H1 (cell line): Measurements from ENCODE around the gene SLC2A11. TPM values are rescaled to one million over a fixed set of nuclear protein-coding genes. Genes with fewer than 3 reads are reported as not detected.

Experiments
- CTCF ChIA-PET: fragments of 300-600 bp; sonication (Branson Sonifier 250); formaldehyde crosslinking; loops from one replicate; lab custom pipeline; 2021; ENCODE audit not compliant: partially characterized antibody; lab: Charles Lee
- POLR2A ChIA-PET: fragments of 300-600 bp; sonication (Branson Sonifier 250); formaldehyde crosslinking; loops from one replicate; lab custom pipeline; 2021; ENCODE audit warnings: inconsistent platforms; ENCODE audit not compliant: partially characterized antibody; lab: Charles Lee
- DNase-seq, 2 experiments: peaks; one replicate each; pipeline versions ENCODE4 v3.0.0 to v3.0.0-alpha.2; 2010 to 2022; ENCODE audit warnings: low spot score in 2 of 2, low read depth in 1 of 2, mixed read lengths in 1 of 2
- FAIRE-seq: peaks from 2 replicates; lab custom pipeline; 2011; peaks lifted over from hg19 to GRCh38; lab: Jason Lieb, UNC
- H2AFZ ChIP-seq: 2 replicates; pipeline ENCODE4 v1.8.1; 2012; ENCODE audit warnings: low read length, inconsistent platforms
- H2AK5ac ChIP-seq: 2 replicates; pipeline ENCODE4 v1.6.1; 2013; ENCODE audit warnings: low read depth, low read length
- H2BK120ac ChIP-seq: replicated peaks from 2 replicates; pipeline ENCODE3; 2013; ENCODE audit warnings: low read depth, low read length, inconsistent platforms
- H2BK12ac ChIP-seq: 2 replicates; pipeline ENCODE4 v1.6.1; 2013; ENCODE audit warnings: low read depth, low read length
- H2BK15ac ChIP-seq: 2 replicates; pipeline ENCODE4 v1.6.1; 2013; ENCODE audit warnings: low read length
- H2BK20ac ChIP-seq: 2 replicates; pipeline ENCODE4 v1.6.1; 2013; ENCODE audit warnings: low read length
- H2BK5ac ChIP-seq: 2 replicates; pipeline ENCODE4 v1.6.1; 2013; ENCODE audit warnings: low read depth, low read length
- H3K14ac ChIP-seq: 2 replicates; pipeline ENCODE4 v1.6.1; 2013; ENCODE audit warnings: inconsistent platforms; ENCODE audit not compliant: insufficient read length
- H3K18ac ChIP-seq: 2 replicates; pipeline ENCODE4 v1.6.1; 2013; ENCODE audit warnings: low read length; ENCODE audit errors: extremely low read depth
- H3K23ac ChIP-seq: 2 replicates; pipeline ENCODE4 v1.6.1; 2013; ENCODE audit warnings: inconsistent platforms; ENCODE audit not compliant: insufficient read length
- H3K23me2 ChIP-seq: 2 replicates; pipeline ENCODE4 v1.6.1; 2013; ENCODE audit warnings: low read depth, low read length
- H3K27ac ChIP-seq: 2 replicates; pipeline ENCODE4 v1.6.1; 2011; ENCODE audit warnings: low read depth, low read length, inconsistent platforms
- H3K27me3 ChIP-seq, 4 experiments: replicated peaks in 1 of 4; 1 replicate in 1 of 4; 2 replicates in 3 of 4; pipeline versions ENCODE4 v1.6.1 to v1.8.1; 2011 to 2013; ENCODE audit warnings: low read length in 3 of 4, mild to moderate bottlenecking in 3 of 4, inconsistent platforms in 2 of 4, mixed read lengths in 2 of 4, moderate library complexity in 1 of 4; ENCODE audit not compliant: control insufficient read depth in 3 of 4, insufficient read depth in 3 of 4; ENCODE audit errors: extremely low read depth in 1 of 4
- H3K36me3 ChIP-seq, 4 experiments: 2 replicates each; pipeline versions ENCODE4 v1.6.1 to v1.8.1; 2011 to 2013; ENCODE audit warnings: mild to moderate bottlenecking in 4 of 4, low read length in 3 of 4, moderate library complexity in 2 of 4, control low read depth in 1 of 4, inconsistent platforms in 1 of 4; ENCODE audit not compliant: insufficient read depth in 4 of 4, control insufficient read depth in 2 of 4
- H3K4ac ChIP-seq: replicated peaks from 2 replicates; pipeline ENCODE3; 2013; ENCODE audit warnings: low read length, low read depth, mixed read lengths, inconsistent platforms; ENCODE audit not compliant: insufficient read length
- H3K4me1 ChIP-seq, 4 experiments: replicated peaks in 1 of 4; 1 replicate in 1 of 4; 2 replicates in 3 of 4; pipeline versions ENCODE4 v1.6.1 to v1.8.1; 2011 to 2013; ENCODE audit warnings: low read length in 3 of 4, inconsistent platforms in 2 of 4, mixed read lengths in 1 of 4; ENCODE audit not compliant: insufficient read depth in 4 of 4, control insufficient read depth in 3 of 4
- H3K4me2 ChIP-seq, 2 experiments: 2 replicates each; pipeline versions ENCODE4 v1.6.1 to v1.8.1; 2011 to 2013; ENCODE audit warnings: low read depth in 2 of 2, low read length in 2 of 2, control low read depth in 1 of 2, inconsistent platforms in 1 of 2, mild to moderate bottlenecking in 1 of 2; ENCODE audit not compliant: insufficient read depth in 1 of 2
- H3K4me3 ChIP-seq, 4 experiments: fragments of 200-600, 300-600 bp in 1 of 4; sonication (generic), shearing (Covaris generic), sonication (Bioruptor Twin) in 1 of 4; 2 replicates each; pipeline versions ENCODE4 v1.5.1 to v1.8.1; 2011 to 2016; ENCODE audit warnings: low read length in 4 of 4, low read depth in 3 of 4, control low read depth in 2 of 4, inconsistent platforms in 2 of 4, mild to moderate bottlenecking in 2 of 4, mixed read lengths in 1 of 4, moderate library complexity in 1 of 4; ENCODE audit not compliant: insufficient read depth in 2 of 4; ENCODE audit errors: extremely low read depth in 1 of 4
- H3K56ac ChIP-seq: replicated peaks from 2 replicates; pipeline ENCODE3; 2013; ENCODE audit warnings: low read depth, mild to moderate bottlenecking, mixed read lengths, low read length, inconsistent platforms; ENCODE audit not compliant: insufficient read length
- H3K79me1 ChIP-seq: 2 replicates; pipeline ENCODE4 v1.6.1; 2013; ENCODE audit warnings: low read depth, low read length, control low read depth
- H3K79me2 ChIP-seq, 2 experiments: 2 replicates each; pipeline versions ENCODE4 v1.6.1 to v1.8.1; 2012 to 2013; ENCODE audit warnings: low read length in 2 of 2, mild to moderate bottlenecking in 2 of 2, inconsistent platforms in 1 of 2; ENCODE audit not compliant: insufficient read depth in 2 of 2, control insufficient read depth in 1 of 2
- H3K9ac ChIP-seq, 4 experiments: replicated peaks in 1 of 4; 1 replicate in 1 of 4; 2 replicates in 3 of 4; pipeline versions ENCODE4 v1.6.1 to v1.8.1; 2011 to 2013; ENCODE audit warnings: low read depth in 3 of 4, low read length in 3 of 4, control low read depth in 2 of 4, mild to moderate bottlenecking in 2 of 4, moderate library complexity in 2 of 4, inconsistent platforms in 1 of 4; ENCODE audit errors: extremely low read depth in 1 of 4
- H3K9me3 ChIP-seq, 2 experiments: 2 replicates each; pipeline versions ENCODE4 v1.6.1 to v1.8.1; 2012 to 2013; ENCODE audit warnings: mild to moderate bottlenecking in 2 of 2, moderate library complexity in 2 of 2, control low read depth in 1 of 2, inconsistent platforms in 1 of 2, low read depth in 1 of 2, low read length in 1 of 2, mixed read lengths in 1 of 2; ENCODE audit not compliant: insufficient read depth in 2 of 2
- H4K20me1 ChIP-seq, 2 experiments: replicated peaks in 1 of 2; 2 replicates each; pipeline versions ENCODE3 to v1.8.1; 2011 to 2013; ENCODE audit warnings: inconsistent platforms in 2 of 2, low read length in 2 of 2, mild to moderate bottlenecking in 1 of 2; ENCODE audit not compliant: insufficient read depth in 2 of 2, control insufficient read depth in 1 of 2
- H4K5ac ChIP-seq: 2 replicates; pipeline ENCODE4 v1.6.1; 2013; ENCODE audit warnings: low read length, low read depth, mixed read lengths, inconsistent platforms; ENCODE audit not compliant: insufficient read length
- H4K8ac ChIP-seq: 2 replicates; pipeline ENCODE4 v1.8.0; 2013; ENCODE audit warnings: mild to moderate bottlenecking, moderate library complexity, low read length, inconsistent platforms; ENCODE audit not compliant: insufficient read depth; ENCODE audit errors: extremely low read depth
- H4K91ac ChIP-seq: replicated peaks from 2 replicates; pipeline ENCODE3; 2013; ENCODE audit warnings: low read length, mixed read lengths, inconsistent platforms; ENCODE audit not compliant: insufficient read length
- BCL11A ChIP-seq, 2 experiments: IDR thresholded peaks; one replicate each; pipeline ENCODE4 v1.6.1; 2011; ENCODE audit warnings: low read depth in 2 of 2, low read length in 2 of 2, mild to moderate bottlenecking in 2 of 2
- CBX8 ChIP-seq: fragments of 300-800, 300-1000 bp; sonication (generic); IDR thresholded peaks from 2 replicates; pipeline ENCODE4 v1.7.1; 2016; ENCODE audit warnings: low read depth, low read length, borderline replicate concordance
- NANOG ChIP-seq: IDR thresholded peaks from 2 replicates; pipeline ENCODE4 v1.6.1; 2011; ENCODE audit warnings: low read length, low read depth, mild to moderate bottlenecking, inconsistent platforms; ENCODE audit not compliant: insufficient read depth, poor library complexity, severe bottlenecking
- POLR2A ChIP-seq, 2 experiments: IDR thresholded peaks; 1 replicate in 1 of 2; 2 replicates in 1 of 2; pipeline ENCODE4 v1.6.1; 2011; ENCODE audit warnings: low read depth in 2 of 2, low read length in 2 of 2, mild to moderate bottlenecking in 2 of 2; ENCODE audit errors: control extremely low read depth in 1 of 2
- SIN3A ChIP-seq, 2 experiments: IDR thresholded peaks in 1 of 2; conservative IDR thresholded peaks in 1 of 2; 2 replicates each; pipeline ENCODE4 v1.6.1; 2011 to 2012; ENCODE audit warnings: low read length in 2 of 2, improper control_type of control experiment in 1 of 2, low read depth in 1 of 2, mild to moderate bottlenecking in 1 of 2
- WGBS, 2 experiments: shearing (Covaris generic) in 1 of 2; methylation state at CpG; one replicate each; pipeline versions ENCODE4 v1.1.6 to v1.1.7; 2013 to 2015; ENCODE audit warnings: low lambda C conversion rate in 2 of 2, mixed read lengths in 2 of 2, inconsistent platforms in 1 of 2, low coverage in 1 of 2, missing lambda C conversion rate in 1 of 2; ENCODE audit not compliant: insufficient replicate concordance in 2 of 2, insufficient coverage in 1 of 2, insufficient read length in 1 of 2; ENCODE audit errors: extremely low coverage in 1 of 2, missing lambda C conversion rate in 1 of 2; 5-methylcytosine and 5-hydroxymethylcytosine counted together
- polyA plus RNA-seq, 7 experiments: library from polyadenylated mRNA; depleted of rRNA in 3 of 7; stranded (reverse) in 5 of 7; unstranded in 2 of 7; fragments of >200 nt in 5 of 7; fragments of 200-250 nt in 2 of 7; gene quantifications; 1 replicate in 5 of 7; 2 replicates in 1 of 7; 4 replicates in 1 of 7; pipeline versions ENCODE4 v1.2.1 to v1.2.3, GENCODE V29; 2011 to 2013; ENCODE audit warnings: missing spikeins in 2 of 7, mixed read lengths in 2 of 7
- total RNA-seq: library from RNA; stranded (reverse); fragmentation: NEBNext Ultra II Directional; extraction: Animal tissue kit (Norgen Biotek cat#: 25700); gene quantifications from 2 replicates; pipeline ENCODE4 v1.2.1, GENCODE V29; 2021
- TF ChIP-seq, protein P1 (sequence below): IDR thresholded peaks from 2 replicates; pipeline ENCODE4 v1.6.1; 2012; ENCODE audit warnings: low read length, inconsistent platforms
- TF ChIP-seq, protein P2 (sequence below): IDR thresholded peaks from 2 replicates; pipeline ENCODE4 v1.6.1; 2012; ENCODE audit warnings: inconsistent platforms

SLC2A11 gene
- total and polyA plus RNA-seq, 2 of the 8 experiments (the other 6 are each of a cell fraction or from before 2014, with no cell fraction given), result 10.7 to 12.5 TPM

- Histone ChIP-seq H3K18ac (no peak overlapping the region), H3K9me3 (no peaks in the 10 kb centered on the region), H2BK20ac (no peak overlapping the region), H3K23me2 (peaks cover 9% of the 10 kb centered on the region; the same call in 1 of the 2 replicates), H3K4me3 (no peak overlapping the region), H3K79me1 (peaks cover 4% of the 10 kb centered on the region; the same call in 1 of the 2 replicates), H4K20me1 (peaks cover 6 to 27% of the 10 kb centered on the region in 2 experiments), H3K4me1 (peaks cover 0 to 8% (median 6%) of the 10 kb centered on the region in 4 experiments; a peak in 5 of 7 replicates), H2AFZ (no peak overlapping the region), H3K79me2 (no peaks in the 10 kb centered on the region; a peak in 1 of 4 replicates), H2BK5ac (no peak overlapping the region), H2BK15ac (no peak overlapping the region), H4K91ac (no peak overlapping the region), H3K27ac (no peak overlapping the region), H3K14ac (no peak overlapping the region), H3K9ac (no peak overlapping the region), H2AK5ac (no peak overlapping the region), H3K27me3 (no peaks in the 10 kb centered on the region), H4K5ac (no peak overlapping the region), H2BK12ac (no peak overlapping the region), H3K4ac (no peak overlapping the region), H3K23ac (no peak overlapping the region), H3K4me2 (no peak overlapping the region), H2BK120ac (no peak overlapping the region), H3K36me3 (peaks cover 0 to 27% (median 9%) of the 10 kb centered on the region in 4 experiments; a peak in 4 of 8 replicates), H4K8ac (no peak overlapping the region), H3K56ac (no peak overlapping the region)
- ChIA-PET CTCF (interaction anchor here (0.6 kb wide), 1 partner anchor 16 kb away, joined by 3 read pairs; no protein-coding TSS in a partner anchor), POLR2A (interaction anchor here (1.0 kb wide), 1 partner anchor 12 kb away, joined by 3 read pairs; no protein-coding TSS in a partner anchor)
- no peak for DNase-seq
- TF ChIP-seq CBX8, result no peak
- TF ChIP-seq, protein P1, sequence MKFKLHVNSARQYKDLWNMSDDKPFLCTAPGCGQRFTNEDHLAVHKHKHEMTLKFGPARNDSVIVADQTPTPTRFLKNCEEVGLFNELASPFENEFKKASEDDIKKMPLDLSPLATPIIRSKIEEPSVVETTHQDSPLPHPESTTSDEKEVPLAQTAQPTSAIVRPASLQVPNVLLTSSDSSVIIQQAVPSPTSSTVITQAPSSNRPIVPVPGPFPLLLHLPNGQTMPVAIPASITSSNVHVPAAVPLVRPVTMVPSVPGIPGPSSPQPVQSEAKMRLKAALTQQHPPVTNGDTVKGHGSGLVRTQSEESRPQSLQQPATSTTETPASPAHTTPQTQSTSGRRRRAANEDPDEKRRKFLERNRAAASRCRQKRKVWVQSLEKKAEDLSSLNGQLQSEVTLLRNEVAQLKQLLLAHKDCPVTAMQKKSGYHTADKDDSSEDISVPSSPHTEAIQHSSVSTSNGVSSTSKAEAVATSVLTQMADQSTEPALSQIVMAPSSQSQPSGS, result no peak
- TF ChIP-seq SIN3A (conservative IDR thresholded peaks at IDR 0.05 in 1 of 2, IDR thresholded peaks at IDR 0.05 in 1 of 2; ENCODE audit: low read depth in 1 of 2, low read length in 2 of 2), result no peak
- TF ChIP-seq POLR2A (IDR thresholded peaks at IDR 0.05; ENCODE audit: control extremely low read depth in 1 of 2, low read depth in 2 of 2, low read length in 2 of 2), result no peak
- no peak for TF ChIP-seq BCL11A (IDR thresholded peaks at IDR 0.05; ENCODE audit: low read depth in 2 of 2, low read length in 2 of 2)
- no peak for TF ChIP-seq NANOG
- TF ChIP-seq, protein P2, sequence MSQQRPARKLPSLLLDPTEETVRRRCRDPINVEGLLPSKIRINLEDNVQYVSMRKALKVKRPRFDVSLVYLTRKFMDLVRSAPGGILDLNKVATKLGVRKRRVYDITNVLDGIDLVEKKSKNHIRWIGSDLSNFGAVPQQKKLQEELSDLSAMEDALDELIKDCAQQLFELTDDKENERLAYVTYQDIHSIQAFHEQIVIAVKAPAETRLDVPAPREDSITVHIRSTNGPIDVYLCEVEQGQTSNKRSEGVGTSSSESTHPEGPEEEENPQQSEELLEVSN, result no peak
- no peak for FAIRE-seq
- WGBS, 2 experiments, result 94% methylated on average over 12 of the region's 13 CpGs; no CpG with 5 or more reads in 1 of the 2 experiments
Measured at GRCh38 chr22:23833911-23834317, 23.8 kb upstream of the SLC2A11 start.
